Nephron (organoid): ENCODE results near the gene TAS2R40.

Experiments
- H3K27ac Mint-ChIP-seq, 3 experiments: 2 replicates each; pipeline ENCODE4 v1.8.0; 2020; ENCODE audit warnings: mixed read lengths in 3 of 3, mild to moderate bottlenecking in 2 of 3, moderate library complexity in 1 of 3
- H3K27me3 Mint-ChIP-seq: 2 replicates; pipeline ENCODE4 v1.8.0; 2021; ENCODE audit warnings: low read depth, mild to moderate bottlenecking, moderate library complexity, mixed read lengths
- H3K36me3 Mint-ChIP-seq: 2 replicates; pipeline ENCODE4 v1.8.0; 2020; ENCODE audit warnings: low read depth, mixed read lengths
- H3K4me1 Mint-ChIP-seq: 2 replicates; pipeline ENCODE4 v1.8.0; 2020; ENCODE audit warnings: mixed read lengths
- H3K4me3 Mint-ChIP-seq, 3 experiments: 2 replicates each; pipeline ENCODE4 v1.8.0; 2020; ENCODE audit warnings: mild to moderate bottlenecking in 3 of 3, mixed read lengths in 3 of 3, moderate library complexity in 2 of 3
- H3K9me3 Mint-ChIP-seq: 2 replicates; pipeline ENCODE4 v1.8.0; 2020; ENCODE audit warnings: mixed read lengths
- TF ChIP-seq, protein P1 (sequence below), 3 experiments: fragments of 200-600 bp; sonication (generic); IDR thresholded peaks; one replicate each; pipeline ENCODE4 v1.5.0; 2021; ENCODE audit warnings: antibody characterized with exemption in 3 of 3; ENCODE audit not compliant: unreplicated experiment in 3 of 3

The TAS2R40 gene

GRCh38 chr7:143227806-143228205 is 6.0 kb downstream of the TAS2R40 start:
- Mint-ChIP-seq H3K36me3 (no peaks in the 10 kb centered on the region), H3K4me3 (no peak overlapping the region), H3K4me1 (no peaks in the 10 kb centered on the region), H3K27me3 (no peaks in the 10 kb centered on the region), H3K27ac (peak overlapping the region in 1 of 3 experiments; percentile 62), H3K9me3 (no peaks in the 10 kb centered on the region)
- TF ChIP-seq, protein P1, sequence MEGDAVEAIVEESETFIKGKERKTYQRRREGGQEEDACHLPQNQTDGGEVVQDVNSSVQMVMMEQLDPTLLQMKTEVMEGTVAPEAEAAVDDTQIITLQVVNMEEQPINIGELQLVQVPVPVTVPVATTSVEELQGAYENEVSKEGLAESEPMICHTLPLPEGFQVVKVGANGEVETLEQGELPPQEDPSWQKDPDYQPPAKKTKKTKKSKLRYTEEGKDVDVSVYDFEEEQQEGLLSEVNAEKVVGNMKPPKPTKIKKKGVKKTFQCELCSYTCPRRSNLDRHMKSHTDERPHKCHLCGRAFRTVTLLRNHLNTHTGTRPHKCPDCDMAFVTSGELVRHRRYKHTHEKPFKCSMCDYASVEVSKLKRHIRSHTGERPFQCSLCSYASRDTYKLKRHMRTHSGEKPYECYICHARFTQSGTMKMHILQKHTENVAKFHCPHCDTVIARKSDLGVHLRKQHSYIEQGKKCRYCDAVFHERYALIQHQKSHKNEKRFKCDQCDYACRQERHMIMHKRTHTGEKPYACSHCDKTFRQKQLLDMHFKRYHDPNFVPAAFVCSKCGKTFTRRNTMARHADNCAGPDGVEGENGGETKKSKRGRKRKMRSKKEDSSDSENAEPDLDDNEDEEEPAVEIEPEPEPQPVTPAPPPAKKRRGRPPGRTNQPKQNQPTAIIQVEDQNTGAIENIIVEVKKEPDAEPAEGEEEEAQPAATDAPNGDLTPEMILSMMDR (IDR thresholded peaks at IDR 0.05; ENCODE audit: unreplicated experiment in 3 of 3), result no peak

- no peaks in the 10 kb centered on the region for H3K4me1 Mint-ChIP-seq
- H3K4me3 Mint-ChIP-seq, result no peak overlapping the region
- TF ChIP-seq, protein P1 (IDR thresholded peaks at IDR 0.05; ENCODE audit: unreplicated experiment in 3 of 3), result no peak
- peak overlapping the region in 1 of 3 experiments; percentile 37 for H3K27ac Mint-ChIP-seq
- H3K36me3 Mint-ChIP-seq, result no peaks in the 10 kb centered on the region
- H3K27me3 Mint-ChIP-seq, result no peaks in the 10 kb centered on the region
- no peaks in the 10 kb centered on the region for H3K9me3 Mint-ChIP-seq
These were observed 7.4 kb downstream of the TAS2R40 start for GRCh38 chr7:143229054-143229790.

GRCh38 chr7:143230602-143231457 is 9.0 kb downstream of the TAS2R40 start:
- no peaks in the 10 kb centered on the region for H3K36me3 Mint-ChIP-seq
- no peaks in the 10 kb centered on the region for H3K27me3 Mint-ChIP-seq
- H3K4me3 Mint-ChIP-seq, result no peak overlapping the region
- H3K9me3 Mint-ChIP-seq, result peaks cover 7% of the 10 kb centered on the region
- H3K27ac Mint-ChIP-seq, result no peak overlapping the region
- TF ChIP-seq, protein P1 (IDR thresholded peaks at IDR 0.05; ENCODE audit: unreplicated experiment in 3 of 3), result no peak
- no peaks in the 10 kb centered on the region for H3K4me1 Mint-ChIP-seq

DNA sequence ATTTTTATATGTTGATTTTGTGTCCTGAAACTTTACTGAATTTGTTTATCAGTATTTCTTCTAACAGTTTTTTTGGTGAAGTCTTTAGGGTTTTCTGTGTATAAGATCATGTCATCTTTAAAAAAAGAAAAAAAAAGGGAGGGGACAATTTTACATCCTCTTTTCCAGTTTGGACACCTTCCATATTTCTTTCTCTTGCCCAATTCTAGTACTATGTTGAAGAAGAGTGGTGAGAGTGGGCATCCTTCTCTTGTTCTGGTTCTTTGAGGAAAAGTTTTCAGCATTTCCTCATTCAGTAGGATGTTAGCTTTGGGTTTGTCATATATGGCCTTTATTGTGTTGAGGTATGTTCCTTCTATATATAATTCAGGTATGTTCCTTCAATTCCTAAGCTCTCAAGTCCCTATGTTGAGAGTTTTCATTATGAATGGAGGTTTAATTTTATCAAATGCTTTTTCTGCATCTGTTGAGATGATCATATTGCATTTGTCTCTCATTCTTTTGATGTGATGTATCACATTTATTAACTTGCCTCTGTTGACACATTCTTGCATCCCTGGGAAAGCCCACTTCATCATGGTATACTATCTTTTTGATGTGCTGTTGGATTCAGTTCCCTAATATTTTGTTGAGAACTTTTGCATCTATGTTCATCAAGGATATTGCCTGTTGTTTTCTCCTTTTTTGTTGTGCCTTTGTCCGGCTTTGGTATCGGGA is 12.1 kb downstream of the TAS2R40 start:
- Mint-ChIP-seq H3K9me3 (peaks cover 26% of the 10 kb centered on the region), H3K27me3 (peaks cover 5% of the 10 kb centered on the region), H3K4me1 (peaks cover 2% of the 10 kb centered on the region), H3K36me3 (no peaks in the 10 kb centered on the region), H3K4me3 (no peak overlapping the region), H3K27ac (no peak overlapping the region)
- TF ChIP-seq, protein P1 (IDR thresholded peaks at IDR 0.05; ENCODE audit: unreplicated experiment in 3 of 3), result no peak

GRCh38 chr7:143234533-143234875 is 12.7 kb downstream of the TAS2R40 start:
- no peak overlapping the region for H3K4me3 Mint-ChIP-seq
- H3K4me1 Mint-ChIP-seq, result peaks cover 6% of the 10 kb centered on the region
- no peaks in the 10 kb centered on the region for H3K36me3 Mint-ChIP-seq
- peaks cover 28% of the 10 kb centered on the region for H3K9me3 Mint-ChIP-seq
- H3K27ac Mint-ChIP-seq, result no peak overlapping the region
- H3K27me3 Mint-ChIP-seq, result peaks cover 5% of the 10 kb centered on the region
- TF ChIP-seq, protein P1 (IDR thresholded peaks at IDR 0.05; ENCODE audit: unreplicated experiment in 3 of 3), result no peak
